Nephron progenitor cell (in vitro differentiated cells): ENCODE measurements around the gene CREBBP.
A peak's percentile ranks its signal among the peaks of the same experiment; 100 is the strongest.

Source experiments
- DNase-seq: peaks from one replicate; pipeline ENCODE4 v3.0.0; 2021
- H3K27ac Mint-ChIP-seq: 2 replicates; pipeline ENCODE4 v1.8.0; 2021; ENCODE audit warnings: mild to moderate bottlenecking, moderate library complexity, mixed read lengths
- H3K27me3 Mint-ChIP-seq: 2 replicates; pipeline ENCODE4 v1.8.0; 2021; ENCODE audit warnings: mild to moderate bottlenecking, low read depth, mixed read lengths; ENCODE audit not compliant: poor library complexity
- H3K36me3 Mint-ChIP-seq: 2 replicates; pipeline ENCODE4 v1.8.0; 2021; ENCODE audit warnings: low read depth, mixed read lengths
- H3K4me1 Mint-ChIP-seq: 2 replicates; pipeline ENCODE4 v1.8.0; 2021; ENCODE audit warnings: mixed read lengths
- H3K4me3 Mint-ChIP-seq: 2 replicates; pipeline ENCODE4 v1.8.0; 2021; ENCODE audit warnings: mild to moderate bottlenecking, moderate library complexity, mixed read lengths
- H3K9me3 Mint-ChIP-seq: 2 replicates; pipeline ENCODE4 v1.8.0; 2021; ENCODE audit warnings: mild to moderate bottlenecking, moderate library complexity, mixed read lengths
- TF ChIP-seq, protein P1 (sequence below): fragments of 200-600 bp; sonication (generic); IDR thresholded peaks from 2 replicates; pipeline ENCODE4 v1.5.0; 2021; ENCODE audit warnings: antibody characterized with exemption

The CREBBP gene

DNA sequence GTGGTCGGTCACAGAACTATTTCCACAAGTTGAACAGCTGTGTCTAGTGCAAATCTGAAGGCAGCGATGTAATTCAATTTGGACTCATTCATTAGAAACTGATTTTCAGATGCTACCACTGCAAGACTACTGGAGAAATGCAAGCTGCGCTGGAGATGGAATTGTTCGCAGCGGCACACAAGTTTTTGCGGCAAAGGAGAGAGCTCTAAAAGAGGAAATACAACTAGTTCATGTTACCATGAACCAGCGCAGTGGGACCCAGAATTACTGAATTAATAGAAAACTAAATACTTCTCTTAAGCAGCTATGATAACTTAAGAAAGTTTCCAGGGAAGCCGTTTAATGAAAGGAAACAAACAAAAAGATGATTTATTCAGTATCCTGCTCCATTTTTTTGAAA lies 1.9 kb downstream of the CREBBP start:
- H3K27me3 Mint-ChIP-seq, result peaks cover 9% of the 10 kb centered on the region
- H3K36me3 Mint-ChIP-seq, result peaks cover 39% of the 10 kb centered on the region
- peaks cover 69% of the 10 kb centered on the region for H3K4me1 Mint-ChIP-seq
- peak overlapping the region; percentile 91 for H3K27ac Mint-ChIP-seq
- DNase-seq, result no peak
- H3K4me3 Mint-ChIP-seq, result peak overlapping the region; percentile 98
- H3K9me3 Mint-ChIP-seq, result no peaks in the 10 kb centered on the region
- TF ChIP-seq, protein P1, sequence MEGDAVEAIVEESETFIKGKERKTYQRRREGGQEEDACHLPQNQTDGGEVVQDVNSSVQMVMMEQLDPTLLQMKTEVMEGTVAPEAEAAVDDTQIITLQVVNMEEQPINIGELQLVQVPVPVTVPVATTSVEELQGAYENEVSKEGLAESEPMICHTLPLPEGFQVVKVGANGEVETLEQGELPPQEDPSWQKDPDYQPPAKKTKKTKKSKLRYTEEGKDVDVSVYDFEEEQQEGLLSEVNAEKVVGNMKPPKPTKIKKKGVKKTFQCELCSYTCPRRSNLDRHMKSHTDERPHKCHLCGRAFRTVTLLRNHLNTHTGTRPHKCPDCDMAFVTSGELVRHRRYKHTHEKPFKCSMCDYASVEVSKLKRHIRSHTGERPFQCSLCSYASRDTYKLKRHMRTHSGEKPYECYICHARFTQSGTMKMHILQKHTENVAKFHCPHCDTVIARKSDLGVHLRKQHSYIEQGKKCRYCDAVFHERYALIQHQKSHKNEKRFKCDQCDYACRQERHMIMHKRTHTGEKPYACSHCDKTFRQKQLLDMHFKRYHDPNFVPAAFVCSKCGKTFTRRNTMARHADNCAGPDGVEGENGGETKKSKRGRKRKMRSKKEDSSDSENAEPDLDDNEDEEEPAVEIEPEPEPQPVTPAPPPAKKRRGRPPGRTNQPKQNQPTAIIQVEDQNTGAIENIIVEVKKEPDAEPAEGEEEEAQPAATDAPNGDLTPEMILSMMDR, result no peak

DNA sequence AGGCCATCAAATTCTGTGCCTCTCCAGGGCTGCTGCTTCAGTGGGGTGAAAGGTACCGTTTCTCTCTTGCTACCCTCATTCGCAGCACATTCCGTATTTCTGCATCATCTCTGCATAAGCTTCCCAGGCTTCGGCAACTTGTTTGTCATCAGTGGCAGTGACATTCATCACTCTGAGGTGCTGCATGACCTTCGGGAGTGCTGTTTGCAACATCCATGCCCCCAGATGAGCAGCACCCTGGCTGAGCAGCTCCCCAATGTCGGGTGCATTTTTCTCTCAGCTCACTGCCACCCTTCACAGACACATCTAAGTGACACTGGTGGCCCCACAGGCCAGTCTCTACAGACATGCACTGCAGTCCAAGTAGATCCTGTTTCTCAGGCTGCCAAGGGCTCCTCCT lies 3.8 kb downstream of the CREBBP start:
- peak overlapping the region; percentile 36 for H3K4me3 Mint-ChIP-seq
- H3K9me3 Mint-ChIP-seq, result no peaks in the 10 kb centered on the region
- H3K4me1 Mint-ChIP-seq, result peaks cover 76% of the 10 kb centered on the region
- peak overlapping the region; percentile 81 for H3K27ac Mint-ChIP-seq
- H3K36me3 Mint-ChIP-seq, result peaks cover 39% of the 10 kb centered on the region
- TF ChIP-seq, protein P1, result no peak
- DNase-seq, result no peak
- H3K27me3 Mint-ChIP-seq, result peaks cover 4% of the 10 kb centered on the region

DNA sequence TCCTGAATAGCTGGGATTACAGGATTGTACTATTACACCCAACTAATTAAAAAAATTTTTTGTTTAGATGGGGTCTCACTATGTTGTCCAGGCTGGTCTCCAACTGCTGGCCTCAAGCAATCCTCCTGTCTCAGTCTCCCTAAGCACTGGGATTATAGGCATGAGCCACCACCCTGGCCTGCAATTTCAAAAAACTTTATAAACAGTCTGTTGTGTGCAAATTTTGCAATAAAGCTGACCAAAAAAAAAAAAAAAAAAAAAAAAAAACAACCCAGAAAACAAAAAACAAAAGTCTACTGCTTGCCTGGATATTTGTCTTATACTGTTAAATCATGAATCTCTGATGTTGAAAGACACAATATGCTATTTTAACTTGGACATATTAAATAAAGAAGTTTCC lies 4.4 kb downstream of the CREBBP start:
- Mint-ChIP-seq H3K36me3 (peaks cover 39% of the 10 kb centered on the region), H3K4me3 (peak overlapping the region; percentile 36), H3K9me3 (no peaks in the 10 kb centered on the region), H3K27ac (no peak overlapping the region), H3K4me1 (peaks cover 80% of the 10 kb centered on the region), H3K27me3 (peaks cover 4% of the 10 kb centered on the region)
- no peak for DNase-seq
- TF ChIP-seq, protein P1, result no peak

DNA sequence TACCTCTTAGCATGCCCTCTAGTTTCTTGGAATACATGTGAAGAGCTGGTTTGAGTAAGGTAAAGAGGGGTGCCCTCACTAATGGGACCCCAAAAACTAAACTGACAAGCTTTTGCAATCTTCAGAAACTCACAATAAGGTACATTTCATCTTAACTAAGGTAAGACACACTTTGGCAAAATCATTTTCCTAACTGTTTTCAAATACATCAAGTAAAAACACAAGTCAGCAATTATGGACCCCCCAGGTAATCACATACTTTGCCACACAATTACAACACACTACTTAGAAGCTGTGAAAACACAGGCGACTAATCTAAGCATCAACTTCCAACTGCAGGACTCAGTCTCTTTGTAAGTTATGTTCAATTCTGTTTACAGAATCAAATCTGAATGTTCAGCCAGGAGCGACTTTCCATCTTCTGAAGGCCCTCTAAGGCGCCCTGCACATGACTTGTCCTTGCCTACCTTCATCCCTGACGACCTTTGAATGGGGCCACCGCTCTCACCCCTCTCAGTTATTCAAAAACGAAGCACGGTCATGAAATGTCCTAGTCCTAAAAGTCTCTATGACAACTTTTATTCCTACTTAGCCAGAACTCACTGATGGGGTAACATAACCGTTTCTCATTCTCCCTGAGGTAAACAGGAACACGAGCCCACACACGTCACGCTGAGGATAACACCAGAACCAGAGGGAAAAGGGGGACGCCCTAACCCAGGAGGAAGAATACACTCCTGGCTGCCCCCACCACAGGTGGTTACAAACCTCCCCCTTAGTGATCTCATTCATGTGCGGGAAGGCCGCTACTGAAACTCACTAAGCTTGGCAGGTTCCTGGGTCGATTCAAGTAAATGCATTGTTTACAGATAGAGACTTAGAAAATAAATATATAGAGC lies 5.5 kb downstream of the CREBBP start:
- TF ChIP-seq, protein P1, result no peak
- peaks cover 91% of the 10 kb centered on the region for H3K4me1 Mint-ChIP-seq
- peak overlapping the region; percentile 87 for H3K27ac Mint-ChIP-seq
- DNase-seq, result no peak
- H3K4me3 Mint-ChIP-seq, result peak overlapping the region; percentile 52
- peaks cover 4% of the 10 kb centered on the region for H3K27me3 Mint-ChIP-seq
- peaks cover 39% of the 10 kb centered on the region for H3K36me3 Mint-ChIP-seq
- no peaks in the 10 kb centered on the region for H3K9me3 Mint-ChIP-seq

DNA sequence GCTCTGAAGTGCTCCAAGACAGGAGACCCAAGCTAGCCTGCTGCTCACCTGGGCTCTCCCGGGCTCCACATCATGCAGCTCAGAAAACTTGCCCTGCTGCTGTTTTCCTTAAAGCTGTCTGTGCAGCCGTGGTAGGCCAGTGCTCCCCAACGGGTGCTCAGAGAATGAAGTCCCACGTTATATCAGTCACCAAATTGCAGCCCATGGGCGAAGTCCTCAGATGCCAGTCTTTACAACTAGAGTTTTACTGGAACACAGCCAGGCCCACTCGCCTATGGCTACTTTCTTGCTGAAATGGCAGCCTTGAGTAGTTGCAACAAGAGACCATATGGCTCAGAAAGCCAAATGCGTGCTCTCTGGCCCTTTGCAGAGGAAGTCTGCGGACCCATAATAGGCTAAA lies 6.3 kb downstream of the CREBBP start:
- H3K27ac Mint-ChIP-seq, result peak overlapping the region; percentile 87
- no peak for DNase-seq
- peaks cover 4% of the 10 kb centered on the region for H3K27me3 Mint-ChIP-seq
- TF ChIP-seq, protein P1, result no peak
- peaks cover 97% of the 10 kb centered on the region for H3K4me1 Mint-ChIP-seq
- H3K9me3 Mint-ChIP-seq, result no peaks in the 10 kb centered on the region
- no peak overlapping the region for H3K4me3 Mint-ChIP-seq
- H3K36me3 Mint-ChIP-seq, result peaks cover 38% of the 10 kb centered on the region
